SK-N-SH (cell line): Measurements from ENCODE around the gene C9orf43. TPM values are rescaled to one million over a fixed set of nuclear protein-coding genes. Genes with fewer than 3 reads are reported as not detected.

Experiments used
- CTCF ChIA-PET: fragments of 300-600, 350-600 bp; formaldehyde crosslinking; extraction: SDS; loops from one replicate; lab custom pipeline; 2021; lab: Yijun Ruan, JAX
- POLR2A ChIA-PET: fragments of 350-600 bp; sonication (Branson Sonifier 250); formaldehyde crosslinking; extraction: SDS; loops from one replicate; lab custom pipeline; 2020; ENCODE audit warnings: antibody characterized with exemption, inconsistent platforms; lab: Yijun Ruan, JAX
- DNase-seq: peaks from one replicate; pipeline ENCODE4 v3.0.0; 2012
- H2AFZ ChIP-seq: fragments of 200-600 bp; sonication (generic); 2 replicates; pipeline ENCODE4 v1.8.1; 2016; ENCODE audit warnings: antibody characterized with exemption, mild to moderate bottlenecking, low read depth
- H3F3A ChIP-seq: fragments of 200-600 bp; sonication (generic); replicated peaks from 2 replicates; pipeline ENCODE3; 2016; ENCODE audit warnings: antibody characterized with exemption, mild to moderate bottlenecking; ENCODE audit not compliant: insufficient read depth
- H3K27ac ChIP-seq, 2 experiments: fragments of 200-500 bp in 1 of 2; fragments of 200-600 bp in 1 of 2; sonication (Bioruptor generic) in 1 of 2; sonication (generic), shearing (Covaris generic) in 1 of 2; 2 replicates each; pipeline versions ENCODE4 v1.5.1 to v1.6.1; 2014 to 2016; ENCODE audit warnings: low read depth in 2 of 2, inconsistent platforms in 1 of 2, low read length in 1 of 2, mild to moderate bottlenecking in 1 of 2, mixed read lengths in 1 of 2
- H3K27me3 ChIP-seq: fragments of 200-600 bp; sonication (generic), shearing (Covaris generic); 2 replicates; pipeline ENCODE4 v1.6.1; 2016; ENCODE audit warnings: mixed run types; ENCODE audit not compliant: insufficient read depth
- H3K36me3 ChIP-seq, 2 experiments: fragments of 200-500 bp in 1 of 2; fragments of 200-600 bp in 1 of 2; sonication (Bioruptor generic) in 1 of 2; sonication (generic) in 1 of 2; replicated peaks in 1 of 2; 2 replicates each; pipeline versions ENCODE3 to v1.5.1; 2014 to 2016; ENCODE audit warnings: low read length in 1 of 2, mild to moderate bottlenecking in 1 of 2; ENCODE audit not compliant: insufficient read depth in 2 of 2, control insufficient read depth in 1 of 2
- H3K4me1 ChIP-seq, 2 experiments: fragments of 200-500 bp in 1 of 2; fragments of 200-600 bp in 1 of 2; sonication (Bioruptor generic) in 1 of 2; sonication (generic), shearing (Covaris generic) in 1 of 2; 2 replicates each; pipeline versions ENCODE4 v1.5.1 to v1.6.1; 2014 to 2016; ENCODE audit warnings: low read depth in 1 of 2, low read length in 1 of 2, mixed run types in 1 of 2; ENCODE audit not compliant: insufficient read depth in 2 of 2, control insufficient read depth in 1 of 2
- H3K4me2 ChIP-seq: fragments of 200-600 bp; sonication (generic), shearing (Covaris generic); 2 replicates; pipeline ENCODE4 v1.6.1; 2017; ENCODE audit warnings: mixed run types
- H3K4me3 ChIP-seq, 2 experiments: fragments of 200-500 bp in 1 of 2; fragments of 200-600 bp in 1 of 2; sonication (Bioruptor generic) in 1 of 2; sonication (generic), shearing (Covaris generic) in 1 of 2; 2 replicates each; pipeline versions ENCODE4 v1.5.1 to v1.8.1; 2014 to 2016; ENCODE audit warnings: low read depth in 2 of 2, inconsistent platforms in 1 of 2, low read length in 1 of 2, mild to moderate bottlenecking in 1 of 2, mixed read lengths in 1 of 2, moderate library complexity in 1 of 2
- H3K79me2 ChIP-seq: fragments of 200-600 bp; sonication (generic); 2 replicates; pipeline ENCODE4 v1.8.1; 2017; ENCODE audit warnings: mild to moderate bottlenecking; ENCODE audit not compliant: insufficient read depth
- H3K9ac ChIP-seq: fragments of 200-600 bp; sonication (generic); 2 replicates; pipeline ENCODE4 v1.6.1; 2017; ENCODE audit warnings: mixed run types
- H3K9me2 ChIP-seq: fragments of 200-600 bp; sonication (generic); 2 replicates; pipeline ENCODE4 v1.6.1; 2017; ENCODE audit warnings: mixed run types
- H3K9me3 ChIP-seq: fragments of 200-600 bp; sonication (generic); 2 replicates; pipeline ENCODE4 v1.6.1; 2017; ENCODE audit warnings: mixed run types, mild to moderate bottlenecking, moderate library complexity
- H4K20me1 ChIP-seq: fragments of 200-600 bp; sonication (generic); 2 replicates; pipeline ENCODE4 v1.6.1; 2017; ENCODE audit warnings: mild to moderate bottlenecking, mixed run types; ENCODE audit not compliant: insufficient read depth
- CHD2 ChIP-seq: fragments of 150-350 bp; IDR thresholded peaks from 2 replicates; pipeline ENCODE4 v1.6.1; 2018; ENCODE audit warnings: low read length; ENCODE audit not compliant: partially characterized antibody
- ELF1 ChIP-seq: IDR thresholded peaks from 2 replicates; pipeline ENCODE4 v1.4.0; 2012
- EP300 ChIP-seq, 2 experiments: IDR thresholded peaks; 2 replicates each; pipeline versions ENCODE4 v1.4.0 to v1.6.1; 2012; ENCODE audit warnings: borderline replicate concordance in 1 of 2, low read depth in 1 of 2, low read length in 1 of 2
- FOSL2 ChIP-seq: IDR thresholded peaks from 2 replicates; pipeline ENCODE4 v1.4.0; 2012; ENCODE audit warnings: low read depth, mild to moderate bottlenecking, moderate library complexity, borderline replicate concordance
- FOXJ3 ChIP-seq: sonication (generic); formaldehyde crosslinking; IDR thresholded peaks from 2 replicates; pipeline ENCODE4 v1.5.1; 2020; ENCODE audit warnings: mild to moderate bottlenecking, missing genetic modification reagents
- FOXM1 ChIP-seq: IDR thresholded peaks from 2 replicates; pipeline ENCODE4 v1.4.0; 2012; ENCODE audit warnings: low read depth, mild to moderate bottlenecking
- MEF2A ChIP-seq: IDR thresholded peaks from 2 replicates; pipeline ENCODE4 v1.4.0; 2012; ENCODE audit warnings: low read depth, borderline replicate concordance
- NRF1 ChIP-seq: IDR thresholded peaks from 2 replicates; pipeline ENCODE4 v1.6.1; 2012; ENCODE audit warnings: low read depth, mild to moderate bottlenecking, low read length
- POLR2AphosphoS5 ChIP-seq: IDR thresholded peaks from 2 replicates; pipeline ENCODE4 v1.6.1; 2012; ENCODE audit warnings: low read depth, low read length
- RCOR1 ChIP-seq: fragments of 150-350 bp; IDR thresholded peaks from 2 replicates; pipeline ENCODE4 v1.6.1; 2017; ENCODE audit warnings: antibody characterized with exemption, low read length
- RXRA ChIP-seq: IDR thresholded peaks from 2 replicates; pipeline ENCODE4 v1.4.0; 2012; ENCODE audit warnings: low read depth, mild to moderate bottlenecking, borderline replicate concordance
- SMC3 ChIP-seq: IDR thresholded peaks from 2 replicates; pipeline ENCODE4 v1.6.1; 2012; ENCODE audit warnings: low read depth, low read length, improper control_type of control experiment
- TAF1 ChIP-seq: IDR thresholded peaks from 2 replicates; pipeline ENCODE4 v1.6.1; 2012; ENCODE audit warnings: low read depth, mild to moderate bottlenecking, low read length, moderate library complexity, borderline replicate concordance
- TEAD4 ChIP-seq: IDR thresholded peaks from 2 replicates; pipeline ENCODE4 v1.4.0; 2012; ENCODE audit warnings: mild to moderate bottlenecking, borderline replicate concordance; ENCODE audit not compliant: insufficient read depth
- YY1 ChIP-seq: IDR thresholded peaks from 2 replicates; pipeline ENCODE4 v1.4.0; 2012; ENCODE audit warnings: low read depth, mild to moderate bottlenecking
- WGBS: methylation state at CpG from one replicate; pipeline ENCODE4 v1.1.6; 2017; ENCODE audit warnings: low lambda C conversion rate; 5-methylcytosine and 5-hydroxymethylcytosine counted together
- polyA plus RNA-seq, 3 experiments: library from polyadenylated mRNA; depleted of rRNA; stranded (reverse); fragments of >200 nt; gene quantifications; 2 replicates each; pipeline ENCODE4 v1.2.3, GENCODE V29; 2012
- TF ChIP-seq, protein P1 (sequence below): IDR thresholded peaks from 2 replicates; pipeline ENCODE4 v1.4.0; 2012; ENCODE audit warnings: low read depth, borderline replicate concordance
- TF ChIP-seq, protein P2 (sequence below): IDR thresholded peaks from 2 replicates; pipeline ENCODE4 v1.4.0; 2012; ENCODE audit warnings: low read depth, borderline replicate concordance
- TF ChIP-seq, protein P3 (sequence below): fragments of 150-350 bp; IDR thresholded peaks from 2 replicates; pipeline ENCODE4 v1.6.1; 2017; ENCODE audit warnings: antibody characterized with exemption, low read length, low read depth, borderline replicate concordance
- TF ChIP-seq, protein P4 (sequence below): fragments of 200-600 bp; sonication (generic); IDR thresholded peaks from 2 replicates; pipeline ENCODE4 v1.6.1; 2017; ENCODE audit warnings: antibody characterized with exemption, mild to moderate bottlenecking, moderate library complexity

C9orf43 gene
- polyA plus RNA-seq, 1 of the 3 experiments (the other 2 are of a cell fraction) = 0.58 TPM

DNA sequence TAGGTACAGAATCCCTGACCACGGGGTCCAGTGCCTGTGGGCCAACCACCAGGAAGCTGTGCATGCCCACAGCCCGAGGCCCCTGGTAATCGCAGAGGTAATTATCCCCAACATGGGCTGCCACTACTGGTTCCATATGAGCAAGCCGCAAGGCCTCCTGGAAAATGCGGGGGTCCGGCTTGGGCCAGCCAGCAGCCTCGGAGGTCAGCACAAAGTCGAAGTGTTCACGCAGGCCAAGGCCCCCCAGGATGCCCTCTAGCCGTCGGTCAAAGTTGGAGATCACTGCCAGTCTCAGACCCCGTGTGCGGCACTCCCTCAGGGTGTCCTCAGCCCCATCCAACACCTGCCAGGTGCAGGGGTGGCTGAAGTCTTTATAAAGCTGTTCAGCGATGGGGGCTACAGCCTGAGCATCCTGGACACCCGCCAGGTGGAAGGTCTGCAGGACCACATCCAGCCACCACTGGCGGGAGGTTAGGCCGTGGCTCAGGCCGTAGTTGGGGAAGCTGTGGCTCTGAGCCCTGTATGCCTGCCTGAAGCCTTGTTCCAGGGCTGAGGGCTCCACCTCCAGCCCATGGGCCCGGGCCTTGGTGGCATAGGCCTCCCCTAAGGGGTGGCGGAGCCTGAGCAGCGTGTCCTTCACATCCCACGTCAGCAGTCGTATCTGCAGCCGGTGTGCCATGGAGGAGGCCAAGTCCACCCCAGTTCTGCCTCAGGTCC, 36.7 kb upstream of the C9orf43 start:
- TF ChIP-seq POLR2AphosphoS5 (no peak), FOXJ3 (CRISPR knock-in tag) (no peak), MEF2A (no peak), NRF1 (no peak), EP300 (IDR thresholded peaks at IDR 0.05; ENCODE audit: borderline replicate concordance in 1 of 2, low read depth in 1 of 2, low read length in 1 of 2) (no peak), SMC3 (no peak), YY1 (no peak), FOXM1 (no peak), TEAD4 (no peak), CHD2 (no peak), ELF1 (no peak), RCOR1 (no peak), RXRA (no peak), TAF1 (no peak), FOSL2 (no peak)
- TF ChIP-seq, protein P1, sequence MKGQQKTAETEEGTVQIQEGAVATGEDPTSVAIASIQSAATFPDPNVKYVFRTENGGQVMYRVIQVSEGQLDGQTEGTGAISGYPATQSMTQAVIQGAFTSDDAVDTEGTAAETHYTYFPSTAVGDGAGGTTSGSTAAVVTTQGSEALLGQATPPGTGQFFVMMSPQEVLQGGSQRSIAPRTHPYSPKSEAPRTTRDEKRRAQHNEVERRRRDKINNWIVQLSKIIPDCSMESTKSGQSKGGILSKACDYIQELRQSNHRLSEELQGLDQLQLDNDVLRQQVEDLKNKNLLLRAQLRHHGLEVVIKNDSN = no peak
- TF ChIP-seq, protein P2, sequence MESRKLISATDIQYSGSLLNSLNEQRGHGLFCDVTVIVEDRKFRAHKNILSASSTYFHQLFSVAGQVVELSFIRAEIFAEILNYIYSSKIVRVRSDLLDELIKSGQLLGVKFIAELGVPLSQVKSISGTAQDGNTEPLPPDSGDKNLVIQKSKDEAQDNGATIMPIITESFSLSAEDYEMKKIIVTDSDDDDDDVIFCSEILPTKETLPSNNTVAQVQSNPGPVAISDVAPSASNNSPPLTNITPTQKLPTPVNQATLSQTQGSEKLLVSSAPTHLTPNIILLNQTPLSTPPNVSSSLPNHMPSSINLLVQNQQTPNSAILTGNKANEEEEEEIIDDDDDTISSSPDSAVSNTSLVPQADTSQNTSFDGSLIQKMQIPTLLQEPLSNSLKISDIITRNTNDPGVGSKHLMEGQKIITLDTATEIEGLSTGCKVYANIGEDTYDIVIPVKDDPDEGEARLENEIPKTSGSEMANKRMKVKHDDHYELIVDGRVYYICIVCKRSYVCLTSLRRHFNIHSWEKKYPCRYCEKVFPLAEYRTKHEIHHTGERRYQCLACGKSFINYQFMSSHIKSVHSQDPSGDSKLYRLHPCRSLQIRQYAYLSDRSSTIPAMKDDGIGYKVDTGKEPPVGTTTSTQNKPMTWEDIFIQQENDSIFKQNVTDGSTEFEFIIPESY = no peak
- TF ChIP-seq, protein P3, sequence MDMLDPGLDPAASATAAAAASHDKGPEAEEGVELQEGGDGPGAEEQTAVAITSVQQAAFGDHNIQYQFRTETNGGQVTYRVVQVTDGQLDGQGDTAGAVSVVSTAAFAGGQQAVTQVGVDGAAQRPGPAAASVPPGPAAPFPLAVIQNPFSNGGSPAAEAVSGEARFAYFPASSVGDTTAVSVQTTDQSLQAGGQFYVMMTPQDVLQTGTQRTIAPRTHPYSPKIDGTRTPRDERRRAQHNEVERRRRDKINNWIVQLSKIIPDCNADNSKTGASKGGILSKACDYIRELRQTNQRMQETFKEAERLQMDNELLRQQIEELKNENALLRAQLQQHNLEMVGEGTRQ = no peak
- TF ChIP-seq, protein P4, sequence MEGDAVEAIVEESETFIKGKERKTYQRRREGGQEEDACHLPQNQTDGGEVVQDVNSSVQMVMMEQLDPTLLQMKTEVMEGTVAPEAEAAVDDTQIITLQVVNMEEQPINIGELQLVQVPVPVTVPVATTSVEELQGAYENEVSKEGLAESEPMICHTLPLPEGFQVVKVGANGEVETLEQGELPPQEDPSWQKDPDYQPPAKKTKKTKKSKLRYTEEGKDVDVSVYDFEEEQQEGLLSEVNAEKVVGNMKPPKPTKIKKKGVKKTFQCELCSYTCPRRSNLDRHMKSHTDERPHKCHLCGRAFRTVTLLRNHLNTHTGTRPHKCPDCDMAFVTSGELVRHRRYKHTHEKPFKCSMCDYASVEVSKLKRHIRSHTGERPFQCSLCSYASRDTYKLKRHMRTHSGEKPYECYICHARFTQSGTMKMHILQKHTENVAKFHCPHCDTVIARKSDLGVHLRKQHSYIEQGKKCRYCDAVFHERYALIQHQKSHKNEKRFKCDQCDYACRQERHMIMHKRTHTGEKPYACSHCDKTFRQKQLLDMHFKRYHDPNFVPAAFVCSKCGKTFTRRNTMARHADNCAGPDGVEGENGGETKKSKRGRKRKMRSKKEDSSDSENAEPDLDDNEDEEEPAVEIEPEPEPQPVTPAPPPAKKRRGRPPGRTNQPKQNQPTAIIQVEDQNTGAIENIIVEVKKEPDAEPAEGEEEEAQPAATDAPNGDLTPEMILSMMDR = no peak
- Histone ChIP-seq H3K27ac (no peak overlapping the region), H3K4me2 (no peak overlapping the region), H3K4me1 (peaks cover 0 to 2% of the 10 kb centered on the region in 2 experiments; a peak in 1 of 4 replicates), H3K9me3 (no peaks in the 10 kb centered on the region), H4K20me1 (no peaks in the 10 kb centered on the region), H3F3A (no peaks in the 10 kb centered on the region), H3K9ac (no peak overlapping the region), H3K4me3 (no peak overlapping the region), H3K36me3 (peaks cover 0 to 14% of the 10 kb centered on the region in 2 experiments), H2AFZ (no peak overlapping the region), H3K27me3 (no peaks in the 10 kb centered on the region), H3K9me2 (no peaks in the 10 kb centered on the region), H3K79me2 (no peaks in the 10 kb centered on the region)
- no peak for DNase-seq
- 98% methylated on average over 8 of the region's 24 CpGs for WGBS
- ChIA-PET POLR2A (no interaction called here), CTCF (interaction anchor here (1.0 to 1.4 kb wide), 3 partner anchors 18 to 64 kb away, joined by 3 to 5 read pairs (median 3); partner anchors contain the start of gene ALAD)
